GM12874 (cell line): ENCODE results near the gene UBAP2L.

Source experiments
- TF ChIP-seq, protein P1 (sequence below): IDR thresholded peaks from 2 replicates; pipeline ENCODE4 v1.5.1; 2011; ENCODE audit warnings: low read depth, mild to moderate bottlenecking, control low read depth, low read length, moderate library complexity; ENCODE audit not compliant: insufficient read depth

UBAP2L gene

DNA sequence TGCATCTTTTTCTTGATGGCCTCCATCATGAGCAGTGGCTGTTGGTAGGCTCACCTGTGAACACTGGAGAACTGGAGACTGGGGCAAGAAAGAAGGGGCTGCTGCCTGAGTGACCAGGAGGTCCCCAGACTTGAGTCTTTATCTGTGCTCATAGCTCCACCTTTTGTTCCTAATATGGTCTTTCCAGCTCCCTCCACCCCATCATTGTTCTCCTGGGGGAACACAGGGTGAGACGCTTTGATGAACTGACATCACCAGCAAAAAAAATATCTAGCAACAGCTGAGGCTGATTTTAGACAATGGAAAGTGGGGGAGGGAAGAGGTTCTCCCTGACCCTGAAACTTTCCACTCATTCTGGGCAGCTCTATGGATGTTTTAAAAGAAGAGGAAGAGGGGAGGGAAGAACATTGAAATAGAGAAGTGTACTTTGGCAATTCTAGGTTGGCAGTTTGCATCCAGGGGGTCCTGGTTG is 28.7 kb upstream of the UBAP2L start, which contains the start of gene TPM3:
TPM3 (minus strand) TSS at position 111 of the 472 bp plus-strand sequence; CDS start at position 29, 82 bp downstream.
- TF ChIP-seq, protein P1, sequence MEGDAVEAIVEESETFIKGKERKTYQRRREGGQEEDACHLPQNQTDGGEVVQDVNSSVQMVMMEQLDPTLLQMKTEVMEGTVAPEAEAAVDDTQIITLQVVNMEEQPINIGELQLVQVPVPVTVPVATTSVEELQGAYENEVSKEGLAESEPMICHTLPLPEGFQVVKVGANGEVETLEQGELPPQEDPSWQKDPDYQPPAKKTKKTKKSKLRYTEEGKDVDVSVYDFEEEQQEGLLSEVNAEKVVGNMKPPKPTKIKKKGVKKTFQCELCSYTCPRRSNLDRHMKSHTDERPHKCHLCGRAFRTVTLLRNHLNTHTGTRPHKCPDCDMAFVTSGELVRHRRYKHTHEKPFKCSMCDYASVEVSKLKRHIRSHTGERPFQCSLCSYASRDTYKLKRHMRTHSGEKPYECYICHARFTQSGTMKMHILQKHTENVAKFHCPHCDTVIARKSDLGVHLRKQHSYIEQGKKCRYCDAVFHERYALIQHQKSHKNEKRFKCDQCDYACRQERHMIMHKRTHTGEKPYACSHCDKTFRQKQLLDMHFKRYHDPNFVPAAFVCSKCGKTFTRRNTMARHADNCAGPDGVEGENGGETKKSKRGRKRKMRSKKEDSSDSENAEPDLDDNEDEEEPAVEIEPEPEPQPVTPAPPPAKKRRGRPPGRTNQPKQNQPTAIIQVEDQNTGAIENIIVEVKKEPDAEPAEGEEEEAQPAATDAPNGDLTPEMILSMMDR = no peak

DNA sequence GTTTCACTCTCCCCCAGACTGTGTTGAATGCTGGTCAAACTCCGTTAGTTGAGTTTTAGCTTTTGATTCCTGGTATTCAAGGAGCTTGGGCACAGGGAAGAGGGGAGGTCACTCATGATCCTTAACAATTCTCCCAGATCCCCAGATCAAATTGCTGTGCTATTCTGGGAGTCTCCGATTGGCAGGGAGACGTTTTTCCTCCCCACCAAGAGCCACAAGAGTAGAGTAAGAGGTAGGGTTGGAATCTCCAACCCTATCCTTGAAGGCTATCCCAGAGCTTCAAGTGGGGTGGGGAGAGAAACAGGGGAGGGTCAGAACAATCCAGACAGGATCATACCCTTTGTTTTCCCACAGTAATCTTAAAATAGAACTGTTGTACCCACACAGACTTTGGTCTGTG is 28.3 kb upstream of the UBAP2L start:
- TF ChIP-seq, protein P1 = no peak

DNA sequence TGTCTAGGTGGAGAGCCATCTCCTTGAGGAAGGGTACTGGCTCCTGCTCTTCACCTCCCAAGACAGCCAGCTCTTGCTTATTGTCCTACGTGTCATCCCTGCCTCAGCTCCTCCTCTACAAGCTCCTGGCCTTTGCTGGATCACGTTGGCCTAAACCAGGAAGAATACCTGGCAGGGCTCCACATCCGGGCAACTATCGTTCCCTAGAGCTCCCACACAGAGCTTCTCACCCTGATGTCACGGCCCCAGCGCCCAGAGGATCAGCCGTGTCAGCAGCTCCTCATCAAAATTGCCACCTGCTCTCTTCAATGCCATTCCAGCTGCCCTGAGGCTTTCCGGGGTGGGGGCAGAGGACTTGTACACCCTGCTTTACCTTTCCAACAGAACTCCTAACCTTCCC is 26.9 kb upstream of the UBAP2L start:
- TF ChIP-seq, protein P1 = no peak

DNA sequence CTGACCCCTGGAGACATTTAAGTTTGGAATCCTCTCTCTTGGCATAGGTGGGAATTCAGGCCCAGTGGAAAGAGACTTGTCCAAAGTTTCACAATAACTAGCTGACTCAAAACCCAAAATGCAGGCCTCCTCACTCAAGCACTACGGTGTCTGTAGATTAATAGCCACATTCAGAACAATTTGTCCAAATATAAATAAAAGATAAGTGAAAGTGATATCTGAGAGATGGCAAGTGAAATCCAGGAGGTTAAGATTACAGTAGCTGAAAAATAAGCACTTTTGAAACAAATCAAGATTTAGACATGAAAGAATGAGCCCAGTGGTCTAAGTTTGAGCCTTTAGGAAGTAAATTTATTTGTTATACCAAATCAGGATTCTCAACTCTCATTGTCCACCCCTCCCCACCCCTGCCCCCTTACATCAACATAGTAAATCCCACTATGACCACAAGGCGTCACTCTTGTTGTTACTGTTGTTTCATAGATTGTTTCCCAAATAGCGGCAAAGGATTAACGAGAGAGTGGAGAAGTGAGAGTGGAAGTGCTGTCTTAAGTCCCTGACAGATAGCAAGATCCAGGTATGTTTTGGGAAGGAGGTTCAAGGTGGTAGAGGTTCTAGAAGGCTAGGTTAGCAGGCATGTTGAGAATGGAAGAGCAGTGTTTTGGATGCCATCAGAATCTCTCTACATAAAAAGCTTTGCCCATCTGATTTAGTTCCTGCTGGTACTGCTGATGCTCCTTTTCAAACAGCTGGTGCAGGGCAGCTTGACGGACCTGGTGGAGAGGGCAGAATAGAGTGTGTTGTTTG is 21.8 kb upstream of the UBAP2L start:
- TF ChIP-seq, protein P1 = peak; percentile 47; the same call in 1 of the 2 replicates

DNA sequence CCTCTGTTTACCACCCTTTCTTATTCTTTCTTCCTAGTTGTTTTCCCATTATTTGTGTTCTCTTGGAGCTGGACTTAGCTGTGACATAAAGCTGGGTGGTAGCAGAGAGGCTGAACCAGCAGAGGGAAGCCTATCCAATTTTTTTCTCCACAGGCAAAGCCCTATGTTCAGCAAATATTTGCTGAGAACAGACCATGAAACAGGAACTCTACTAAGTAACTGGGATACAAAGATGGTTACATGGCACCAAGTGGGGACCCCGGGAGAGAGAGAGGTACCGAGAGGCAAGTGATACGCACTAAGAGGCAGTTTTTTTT is 21.2 kb upstream of the UBAP2L start:
- TF ChIP-seq, protein P1 = no peak

DNA sequence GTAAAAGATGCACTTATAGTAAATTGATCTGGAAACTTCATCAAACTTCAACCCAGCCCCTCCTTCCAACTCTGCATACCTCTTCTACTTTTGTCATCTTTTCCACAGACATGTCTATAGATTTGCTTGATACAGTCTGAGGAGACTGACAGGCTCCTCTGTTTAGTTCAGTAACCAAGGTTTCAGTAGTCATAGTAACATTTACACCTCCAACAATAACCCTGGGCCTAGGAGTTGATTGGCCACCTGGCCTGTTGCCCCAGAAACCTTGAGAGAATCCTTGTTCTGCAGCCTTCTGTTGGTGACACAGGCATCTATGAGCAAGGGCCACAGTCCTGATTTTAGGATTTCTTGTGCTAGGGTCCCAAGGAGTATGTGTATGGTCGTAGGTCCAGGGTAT is 14.6 kb upstream of the UBAP2L start, which contains the start of gene CFAP141:
CFAP141 (minus strand) TSS at position 138 of the 400 bp plus-strand sequence; CDS start at position 112, 26 bp downstream.
- TF ChIP-seq, protein P1 = no peak

DNA sequence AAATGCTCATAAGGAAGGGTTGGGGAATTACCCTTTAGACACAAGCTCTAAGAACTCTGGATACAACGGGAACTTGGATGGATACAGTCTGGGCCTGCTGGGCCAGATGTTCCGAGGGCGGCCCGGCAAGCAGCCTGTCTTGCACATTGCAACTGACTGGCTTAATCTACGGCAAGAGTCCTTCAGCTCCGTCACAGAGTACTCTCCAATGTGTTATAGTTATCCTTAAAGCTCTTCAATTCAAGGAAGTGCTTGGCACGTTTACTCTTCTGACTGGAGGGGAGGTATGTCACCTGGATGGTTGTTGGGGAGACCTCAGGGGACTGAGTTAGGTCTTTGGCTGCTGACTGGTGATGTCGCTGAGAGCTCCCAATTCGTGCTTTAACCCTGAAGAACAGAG is 13.5 kb upstream of the UBAP2L start:
- TF ChIP-seq, protein P1 = no peak
